NCI-H1694 treated with DMSO at 0.1 percent for 48 hours (cell line): ENCODE data around the gene CNTD1.
"Not testable (repeated sequence)": the region's sequence is repeated elsewhere in the genome, so short reads cannot be mapped to it uniquely, and the experiment has no call there.

Experiments used
- DNase-seq: peaks from one replicate; lab custom pipeline; 2025; lab: John Stamatoyannopoulos, UW

CNTD1 gene

GRCh38 chr17:42846594-42847280, 48.1 kb downstream of the CNTD1 start:
- no peak for DNase-seq

GRCh38 chr17:42848093-42848492, 49.4 kb downstream of the CNTD1 start:
- no peak for DNase-seq

GRCh38 chr17:42849031-42849430, 50.4 kb downstream of the CNTD1 start:
- no peak for DNase-seq

- no peak for DNase-seq
Observed at GRCh38 chr17:42849451-42850181, 51.0 kb downstream of the CNTD1 start.

GRCh38 chr17:42850954-42851353, 52.3 kb downstream of the CNTD1 start, which contains the start of gene AOC3:
TSS of gene AOC3 (plus strand) at chr17:42851199. CDS start at chr17:42851344, 145 bp downstream.
- no peak for DNase-seq

GRCh38 chr17:42851371-42852240, 52.9 kb downstream of the CNTD1 start:
- not testable (repeated sequence) for DNase-seq

GRCh38 chr17:42852351-42852750, 53.7 kb downstream of the CNTD1 start:
- no peak for DNase-seq

GRCh38 chr17:42853004-42853403, 54.3 kb downstream of the CNTD1 start:
- no peak for DNase-seq

- no peak for DNase-seq
Observed at GRCh38 chr17:42853597-42853967, 54.9 kb downstream of the CNTD1 start.

- no peak for DNase-seq
Observed at GRCh38 chr17:42853968-42854790, 55.5 kb downstream of the CNTD1 start.

GRCh38 chr17:42855048-42855596, 56.5 kb downstream of the CNTD1 start:
- no peak for DNase-seq

- not testable (repeated sequence) for DNase-seq
Observed at GRCh38 chr17:42856093-42856492, 57.4 kb downstream of the CNTD1 start.

- DNase-seq: not testable (repeated sequence)
Observed at GRCh38 chr17:42856516-42856915, 57.9 kb downstream of the CNTD1 start.

GRCh38 chr17:42857389-42857788, 58.7 kb downstream of the CNTD1 start:
- DNase-seq: no peak
